HCT116 (cell line): ENCODE data around the gene EIF4G2. TPM values are rescaled to one million over a fixed set of nuclear protein-coding genes. Genes with fewer than 3 reads are reported as not detected.

Source experiments
- ATAC-seq: fragments of 200-7000 bp; cut with Tn5 transposase; 2 replicates; pipeline ENCODE4 v1.9.1; 2020; ENCODE audit warnings: mild to moderate bottlenecking, moderate library complexity
- BruUV-seq: library from RNA; stranded (reverse); fragments of 400-500 nt; replicated peaks from 2 replicates; lab custom pipeline; 2021; lab: Mats Ljungman, UMichigan
- CTCF ChIA-PET: fragments of 300-600 bp; sonication (Branson Sonifier 250); formaldehyde crosslinking; loops from one replicate; lab custom pipeline; 2021; ENCODE audit warnings: antibody characterized with exemption; lab: Charles Lee
- POLR2A ChIA-PET: fragments of 300-600, 350-600 bp; sonication (Branson Sonifier 250); formaldehyde crosslinking; loops from one replicate; lab custom pipeline; 2021; ENCODE audit warnings: antibody characterized with exemption; lab: Charles Lee
- RAD21 ChIA-PET, 2 experiments: fragments of 300-600 bp; sonication (Branson Sonifier 250); formaldehyde crosslinking; loops; one replicate each; lab custom pipeline; 2023; ENCODE audit warnings: low total read pairs in 2 of 2; ENCODE audit not compliant: uncharacterized antibody in 2 of 2, unreplicated experiment in 2 of 2, low non-redundant PET in 1 of 2; lab: Charles Lee
- DNase-seq: peaks from one replicate; pipeline ENCODE4 v3.0.0-alpha.2; 2010; ENCODE audit warnings: low read depth, low spot score
- H2AFZ ChIP-seq: fragments of 200-600 bp; shearing (Covaris generic), sonication (generic); 2 replicates; pipeline ENCODE4 v1.6.1; 2017; ENCODE audit warnings: low read depth, mixed run types, mixed read lengths, antibody characterized with exemption, low read length; ENCODE audit not compliant: poor library complexity, severe bottlenecking
- H3K27ac ChIP-seq: 2 replicates; pipeline ENCODE4 v1.5.1; 2012; ENCODE audit warnings: low read depth, low read length
- H3K27me3 ChIP-seq: fragments of 200-600 bp; sonication (generic); 2 replicates; pipeline ENCODE4 v1.6.1; 2016; ENCODE audit warnings: mixed run types, low read length, mixed read lengths; ENCODE audit not compliant: insufficient read depth
- H3K36me3 ChIP-seq, 2 experiments: fragments of 200-500 bp in 1 of 2; fragments of 200-600 bp in 1 of 2; sonication (Bioruptor generic) in 1 of 2; sonication (generic) in 1 of 2; 2 replicates each; pipeline versions ENCODE4 v1.5.1 to v1.6.1; 2014 to 2016; ENCODE audit warnings: low read length in 2 of 2, inconsistent platforms in 1 of 2, mixed read lengths in 1 of 2, mixed run types in 1 of 2; ENCODE audit not compliant: insufficient read depth in 2 of 2, control insufficient read depth in 1 of 2
- H3K4me1 ChIP-seq, 2 experiments: fragments of 200-600 bp in 1 of 2; sonication (generic) in 1 of 2; 2 replicates each; pipeline versions ENCODE4 v1.5.1 to v1.6.1; 2012 to 2017; ENCODE audit warnings: low read length in 2 of 2, inconsistent platforms in 1 of 2, mild to moderate bottlenecking in 1 of 2, mixed read lengths in 1 of 2, mixed run types in 1 of 2, moderate library complexity in 1 of 2; ENCODE audit not compliant: insufficient read depth in 2 of 2, control insufficient read depth in 1 of 2
- H3K4me2 ChIP-seq: fragments of 200-600 bp; sonication (generic); 2 replicates; pipeline ENCODE4 v1.6.1; 2017; ENCODE audit warnings: mixed run types, low read length, mixed read lengths
- H3K4me3 ChIP-seq, 2 experiments: fragments of 200-600 bp in 1 of 2; sonication (generic) in 1 of 2; replicated peaks in 1 of 2; 2 replicates each; pipeline ENCODE4 v1.5.1; 2011 to 2016; ENCODE audit warnings: low read length in 2 of 2, control low read depth in 1 of 2, low read depth in 1 of 2, mild to moderate bottlenecking in 1 of 2, mixed read lengths in 1 of 2, mixed run types in 1 of 2
- H3K79me2 ChIP-seq: fragments of 200-600 bp; sonication (generic); 2 replicates; pipeline ENCODE4 v1.6.1; 2017; ENCODE audit warnings: mild to moderate bottlenecking, mixed run types, low read length, moderate library complexity, mixed read lengths; ENCODE audit not compliant: insufficient read depth
- H3K9ac ChIP-seq: fragments of 200-600 bp; sonication (generic); 2 replicates; pipeline ENCODE4 v1.6.1; 2016; ENCODE audit warnings: low read length, mixed read lengths
- H3K9me2 ChIP-seq: fragments of 200-600 bp; sonication (generic), shearing (Covaris generic); 2 replicates; pipeline ENCODE4 v1.6.1; 2017; ENCODE audit warnings: mixed run types, mild to moderate bottlenecking, moderate library complexity; ENCODE audit not compliant: insufficient read depth
- H3K9me3 ChIP-seq, 2 experiments: fragments of 200-500 bp in 1 of 2; fragments of 200-600 bp in 1 of 2; sonication (Bioruptor generic) in 1 of 2; sonication (generic) in 1 of 2; 2 replicates each; pipeline ENCODE4 v1.6.1; 2014 to 2017; ENCODE audit warnings: low read length in 2 of 2, mixed read lengths in 2 of 2, inconsistent platforms in 1 of 2, low read depth in 1 of 2, mild to moderate bottlenecking in 1 of 2, mixed run types in 1 of 2, moderate library complexity in 1 of 2; ENCODE audit not compliant: control insufficient read depth in 1 of 2, insufficient read depth in 1 of 2
- H4K20me1 ChIP-seq: fragments of 200-600 bp; sonication (generic), shearing (Covaris generic); 2 replicates; pipeline ENCODE4 v1.6.1; 2017; ENCODE audit warnings: mixed run types, mild to moderate bottlenecking, moderate library complexity; ENCODE audit not compliant: insufficient read depth
- CEBPB ChIP-seq: IDR thresholded peaks from 2 replicates; pipeline ENCODE4 v1.6.1; 2012; ENCODE audit warnings: low read depth
- EZH2 ChIP-seq: fragments of 200-600 bp; sonication (generic); IDR thresholded peaks from 2 replicates; pipeline ENCODE4 v1.6.1; 2017; ENCODE audit warnings: antibody characterized with exemption, mixed run types
- EZH2phosphoT487 ChIP-seq: fragments of 200-600 bp; IDR thresholded peaks from 2 replicates; pipeline ENCODE4 v1.6.1; 2018; ENCODE audit warnings: antibody characterized with exemption, borderline replicate concordance
- JUND ChIP-seq: IDR thresholded peaks from 2 replicates; pipeline ENCODE4 v1.6.1; 2012
- MAX ChIP-seq: IDR thresholded peaks from 2 replicates; pipeline ENCODE4 v1.6.1; 2012
- SIN3A ChIP-seq: IDR thresholded peaks from 2 replicates; pipeline ENCODE4 v1.6.1; 2012; ENCODE audit warnings: low read depth
- SRF ChIP-seq: IDR thresholded peaks from 2 replicates; pipeline ENCODE4 v1.6.1; 2012; ENCODE audit warnings: low read depth
- ZFX ChIP-seq: fragments of 450-650 bp; IDR thresholded peaks from 2 replicates; pipeline ENCODE4 v1.6.1; 2017
- intact Hi-C: fragments of 100-400 bp; cut with micrococcal nuclease; formaldehyde crosslinking; loops from 2 replicates; pipeline ENCODE4 v1.10.0; 2022
- total RNA-seq: library from RNA; stranded (reverse); gene quantifications from one replicate; pipeline ENCODE4 v1.2.1, GENCODE V29; 2021; ENCODE audit not compliant: unreplicated experiment
- TF ChIP-seq, protein P1 (sequence below): IDR thresholded peaks from 2 replicates; pipeline ENCODE4 v1.6.1; 2012; ENCODE audit warnings: low read depth

The EIF4G2 gene
- total RNA-seq, 1 experiment from 2014 or later: 888 TPM

DNA sequence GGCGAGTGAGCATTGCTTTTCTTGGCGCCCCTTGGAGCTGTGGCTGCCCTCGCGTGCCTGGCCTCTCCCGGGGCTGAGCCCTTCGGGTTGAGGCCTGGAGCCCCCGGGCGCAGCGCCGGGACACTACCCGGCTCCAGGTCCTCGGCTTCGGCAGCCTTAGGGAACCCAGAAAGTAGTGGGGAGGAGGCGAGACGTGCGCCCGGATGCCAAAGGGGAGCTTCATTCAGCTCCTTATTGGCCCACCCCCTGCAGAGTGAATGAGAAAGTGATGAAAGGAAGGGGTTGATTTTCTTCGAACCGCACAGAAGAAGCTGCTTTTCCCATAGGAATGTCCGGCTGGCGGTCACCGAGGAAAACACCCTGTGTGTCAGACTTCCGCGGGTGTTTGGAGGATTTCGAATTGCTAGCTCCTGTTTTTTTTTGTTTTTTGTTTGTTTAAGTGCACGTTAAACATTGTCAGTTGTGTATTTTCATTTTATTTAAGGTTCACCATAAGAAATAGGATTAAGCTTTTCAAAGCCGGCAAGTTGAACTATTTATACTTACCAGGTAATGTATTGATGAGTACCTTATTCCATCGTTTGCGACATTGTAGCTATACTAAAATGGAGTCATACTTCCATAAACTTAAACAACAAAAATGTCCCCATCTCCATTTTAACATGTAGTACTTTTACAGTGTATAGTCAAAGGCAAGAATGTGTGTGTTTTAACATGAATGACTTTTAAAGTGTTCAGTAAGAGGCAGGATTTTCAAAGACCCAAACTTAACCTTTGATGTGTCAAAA, 841 bp upstream of the EIF4G2 start:
- Histone ChIP-seq H3K4me3 (peak overlapping the region; percentile 89 to 97), H3K4me1 (peaks cover 10 to 24% of the 10 kb centered on the region in 2 experiments), H3K27me3 (no peaks in the 10 kb centered on the region), H3K4me2 (peak overlapping the region; percentile 99), H3K9me2 (no peaks in the 10 kb centered on the region), H4K20me1 (no peaks in the 10 kb centered on the region), H3K9me3 (no peaks in the 10 kb centered on the region), H3K27ac (peak overlapping the region; percentile 100), H3K9ac (peak overlapping the region; percentile 98), H3K79me2 (peaks cover 40% of the 10 kb centered on the region), H2AFZ (peak overlapping the region; percentile 74), H3K36me3 (peaks cover 22 to 30% of the 10 kb centered on the region in 2 experiments)
- peak; percentile 48 for ATAC-seq
- intact Hi-C loops: loop anchor here (5.0 kb wide), 2 partner anchors 93 to 123 kb away; no protein-coding TSS in a partner anchor
- BruUV-seq: TSS peak; percentile 87
- TF ChIP-seq MAX (peak; percentile 34; the same call in 1 of the 2 replicates), ZFX (peak; percentile 83; the same call in 1 of the 2 replicates), EZH2phosphoT487 (no peak)
- ChIA-PET POLR2A (interaction anchor here (0.7 to 2.4 kb wide), 48 partner anchors 8 to 1363 kb away, joined by 3 to 48 read pairs (median 5); partner anchors contain the start of genes CTR9 and ZBED5), CTCF (interaction anchor here (1.0 to 2.2 kb wide), 9 partner anchors 9 to 219 kb away, joined by 3 to 15 read pairs (median 4); partner anchors contain the start of gene ZBED5), RAD21 (interaction anchor here in 1 of 2 experiments (0.5 to 0.9 kb wide), 2 partner anchors 103 to 121 kb away, joined by 3 read pairs; no protein-coding TSS in a partner anchor)
- peak; percentile 19 for DNase-seq

GRCh38 chr11:10808235-10808552, 532 bp downstream of the EIF4G2 start:
- CTCF ChIA-PET: interaction anchor here (1.5 to 2.2 kb wide), 3 partner anchors 16 to 126 kb away, joined by 5 to 15 read pairs (median 15); partner anchors contain the start of gene ZBED5
- RAD21 ChIA-PET: no interaction called here
- no peaks in the 10 kb centered on the region for H4K20me1 ChIP-seq
- H3K9me3 ChIP-seq: no peaks in the 10 kb centered on the region
- intact Hi-C loops: loop anchor here (1.0 to 5.0 kb wide), 3 partner anchors 50 to 124 kb away; partner anchors contain the start of gene ZBED5
- POLR2A ChIA-PET: interaction anchor here (1.0 to 2.4 kb wide), 26 partner anchors 8 to 1365 kb away, joined by 3 to 48 read pairs (median 6); partner anchors contain the start of genes CTR9 and ZBED5
- H3K27ac ChIP-seq: peak overlapping the region; percentile 100
- peak overlapping the region; percentile 89 to 97 for H3K4me3 ChIP-seq
- no peaks in the 10 kb centered on the region for H3K27me3 ChIP-seq
- H3K4me2 ChIP-seq: peak overlapping the region; percentile 99
- peaks cover 54% of the 10 kb centered on the region for H3K79me2 ChIP-seq
- peak; percentile 4 for ATAC-seq
- BruUV-seq: no TSS peak
- TF ChIP-seq ZFX (peak; percentile 65), EZH2 (no peak), JUND (no peak), CEBPB (no peak), SIN3A (no peak), SRF (no peak)
- TF ChIP-seq, protein P1, sequence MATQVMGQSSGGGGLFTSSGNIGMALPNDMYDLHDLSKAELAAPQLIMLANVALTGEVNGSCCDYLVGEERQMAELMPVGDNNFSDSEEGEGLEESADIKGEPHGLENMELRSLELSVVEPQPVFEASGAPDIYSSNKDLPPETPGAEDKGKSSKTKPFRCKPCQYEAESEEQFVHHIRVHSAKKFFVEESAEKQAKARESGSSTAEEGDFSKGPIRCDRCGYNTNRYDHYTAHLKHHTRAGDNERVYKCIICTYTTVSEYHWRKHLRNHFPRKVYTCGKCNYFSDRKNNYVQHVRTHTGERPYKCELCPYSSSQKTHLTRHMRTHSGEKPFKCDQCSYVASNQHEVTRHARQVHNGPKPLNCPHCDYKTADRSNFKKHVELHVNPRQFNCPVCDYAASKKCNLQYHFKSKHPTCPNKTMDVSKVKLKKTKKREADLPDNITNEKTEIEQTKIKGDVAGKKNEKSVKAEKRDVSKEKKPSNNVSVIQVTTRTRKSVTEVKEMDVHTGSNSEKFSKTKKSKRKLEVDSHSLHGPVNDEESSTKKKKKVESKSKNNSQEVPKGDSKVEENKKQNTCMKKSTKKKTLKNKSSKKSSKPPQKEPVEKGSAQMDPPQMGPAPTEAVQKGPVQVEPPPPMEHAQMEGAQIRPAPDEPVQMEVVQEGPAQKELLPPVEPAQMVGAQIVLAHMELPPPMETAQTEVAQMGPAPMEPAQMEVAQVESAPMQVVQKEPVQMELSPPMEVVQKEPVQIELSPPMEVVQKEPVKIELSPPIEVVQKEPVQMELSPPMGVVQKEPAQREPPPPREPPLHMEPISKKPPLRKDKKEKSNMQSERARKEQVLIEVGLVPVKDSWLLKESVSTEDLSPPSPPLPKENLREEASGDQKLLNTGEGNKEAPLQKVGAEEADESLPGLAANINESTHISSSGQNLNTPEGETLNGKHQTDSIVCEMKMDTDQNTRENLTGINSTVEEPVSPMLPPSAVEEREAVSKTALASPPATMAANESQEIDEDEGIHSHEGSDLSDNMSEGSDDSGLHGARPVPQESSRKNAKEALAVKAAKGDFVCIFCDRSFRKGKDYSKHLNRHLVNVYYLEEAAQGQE: no peak
- TF ChIP-seq, all 23 proteins: peak for 1
- no peak for DNase-seq
- H3K9me2 ChIP-seq: no peaks in the 10 kb centered on the region
- no peak overlapping the region for H2AFZ ChIP-seq
- peaks cover 10 to 24% of the 10 kb centered on the region in 2 experiments for H3K4me1 ChIP-seq
- H3K36me3 ChIP-seq: peaks cover 35 to 44% of the 10 kb centered on the region in 2 experiments
- H3K9ac ChIP-seq: peak overlapping the region; percentile 98
